NCI-H1417 (cell line): ENCODE results near the gene GOLT1A.

Source experiments
- DNase-seq, 3 experiments: peaks; one replicate each; lab custom pipeline; 2025; lab: John Stamatoyannopoulos, UW

The GOLT1A gene, protein sequence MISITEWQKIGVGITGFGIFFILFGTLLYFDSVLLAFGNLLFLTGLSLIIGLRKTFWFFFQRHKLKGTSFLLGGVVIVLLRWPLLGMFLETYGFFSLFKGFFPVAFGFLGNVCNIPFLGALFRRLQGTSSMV

DNA sequence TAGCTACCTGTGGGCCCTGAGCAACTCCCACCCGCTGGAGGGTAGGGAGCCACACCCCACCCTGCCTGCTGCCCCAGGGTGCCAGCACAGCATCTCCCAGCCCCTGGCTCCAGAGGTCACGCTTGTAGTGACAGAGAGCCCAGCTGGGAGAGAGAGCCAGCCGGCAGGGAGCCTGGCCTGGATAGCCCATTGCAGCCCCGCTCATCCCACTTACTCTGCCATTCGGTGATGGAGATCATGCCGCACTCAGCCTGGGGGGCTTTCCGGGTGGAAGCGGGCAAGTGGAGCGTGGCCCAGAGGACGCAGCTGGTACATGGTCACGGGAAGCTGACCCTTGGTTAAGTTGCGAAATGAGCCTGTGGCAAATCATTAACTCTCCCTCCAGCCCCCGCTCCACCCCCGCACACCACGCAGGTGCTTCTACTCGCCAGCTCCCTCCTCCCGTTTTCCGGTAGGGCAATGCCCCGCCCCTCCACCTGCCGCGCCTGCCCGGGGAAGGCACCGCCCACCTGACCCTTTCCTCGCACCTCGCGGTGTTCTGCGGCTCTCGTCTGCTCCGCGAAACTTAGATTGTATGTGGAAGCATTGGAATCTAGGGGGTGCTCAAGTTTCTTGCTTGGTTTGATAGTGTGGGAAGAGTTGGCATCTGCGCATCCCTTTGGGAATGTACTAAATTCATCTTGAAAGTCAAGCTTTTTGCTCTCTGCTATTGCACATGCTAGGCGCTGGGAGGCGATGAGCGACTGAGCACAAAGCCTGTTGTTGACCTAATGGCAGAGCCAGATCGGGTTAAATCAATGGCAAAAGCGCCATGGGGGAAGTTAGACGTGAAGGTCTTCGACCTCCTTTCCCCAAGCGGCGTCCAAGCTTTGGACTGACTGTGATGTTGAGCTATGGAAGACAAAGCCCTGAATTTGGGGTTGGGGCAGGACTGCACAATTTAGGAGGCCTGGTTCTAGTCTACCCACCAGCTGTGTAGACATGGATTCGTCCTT lies at the start of gene GOLT1A:
Gene GOLT1A, minus strand, starts transcription at position 321 of the 995 bp plus-strand sequence. Its CDS starts 82 bp downstream, at position 239.
- peak; percentile 63 to 98 (median 73) for DNase-seq

DNA sequence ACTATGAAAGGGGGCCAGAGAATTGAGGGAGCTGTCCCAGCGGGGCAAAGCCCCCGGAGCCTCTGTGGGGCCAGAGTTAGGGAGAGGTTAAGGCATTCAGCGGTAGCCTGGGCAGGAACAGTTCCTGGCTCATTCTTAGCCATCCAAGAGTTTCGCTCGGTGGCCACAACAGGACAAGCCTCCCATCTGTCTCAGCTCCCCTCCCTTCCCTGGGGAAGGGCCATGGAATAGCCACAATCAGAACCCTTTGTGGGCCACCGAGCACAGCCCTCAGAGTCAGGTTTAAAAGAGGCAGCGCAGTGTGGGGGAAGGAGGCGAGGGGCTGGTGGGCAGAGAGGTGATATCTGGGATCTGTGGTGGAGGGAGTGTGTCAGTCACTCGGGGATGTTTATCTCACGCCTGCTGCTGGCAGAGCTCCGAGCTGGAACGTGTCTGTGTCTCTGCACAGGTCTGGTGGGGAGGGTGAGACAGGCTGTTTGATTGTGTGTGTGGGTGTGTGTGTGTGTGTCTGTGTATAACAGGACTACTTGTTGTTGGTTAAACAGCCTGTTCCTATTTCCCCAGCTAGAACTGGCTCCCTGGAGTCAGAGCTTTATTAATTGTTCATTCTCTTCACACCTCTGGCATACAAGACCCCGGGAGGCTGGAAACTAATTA lies 49.6 kb upstream of the GOLT1A start:
- peak in 1 of 3 experiments; percentile 4 for DNase-seq

DNA sequence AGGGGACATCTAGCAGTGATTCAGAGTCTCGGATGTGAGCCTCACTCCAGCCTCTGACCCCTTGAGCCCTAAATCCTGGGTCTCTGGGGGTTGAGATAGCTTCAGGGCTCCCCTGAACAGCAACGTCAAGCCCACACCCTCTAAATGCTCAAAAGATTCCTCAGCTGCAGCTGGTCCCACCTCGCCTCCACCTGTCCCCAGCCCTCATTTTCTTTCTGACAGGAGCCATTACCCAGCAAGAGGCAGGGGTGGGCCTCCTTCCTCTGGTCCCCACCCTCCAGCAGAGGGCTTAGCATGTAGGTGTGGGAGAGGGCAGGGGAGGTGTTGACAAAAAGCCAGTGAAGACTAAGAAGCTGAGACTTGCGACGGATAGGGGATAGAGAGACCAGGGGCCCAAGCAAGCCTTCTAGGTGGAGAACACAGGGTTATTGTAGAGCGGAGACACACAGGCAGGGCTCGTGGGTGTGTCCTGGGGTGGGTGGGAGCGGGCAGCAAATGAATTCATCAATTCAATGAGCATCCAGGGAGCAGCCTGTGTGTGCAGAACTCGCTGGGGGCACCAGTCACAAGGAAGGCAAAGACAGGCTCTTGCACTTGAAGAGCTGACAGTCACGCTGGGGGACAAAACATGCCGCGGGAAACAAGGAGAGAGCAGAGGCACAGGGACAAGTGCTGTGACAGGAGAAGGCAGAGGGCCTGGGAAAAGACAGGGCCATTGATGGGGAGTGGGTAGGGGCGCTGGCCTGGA lies 48.9 kb upstream of the GOLT1A start:
- DNase-seq: no peak

DNA sequence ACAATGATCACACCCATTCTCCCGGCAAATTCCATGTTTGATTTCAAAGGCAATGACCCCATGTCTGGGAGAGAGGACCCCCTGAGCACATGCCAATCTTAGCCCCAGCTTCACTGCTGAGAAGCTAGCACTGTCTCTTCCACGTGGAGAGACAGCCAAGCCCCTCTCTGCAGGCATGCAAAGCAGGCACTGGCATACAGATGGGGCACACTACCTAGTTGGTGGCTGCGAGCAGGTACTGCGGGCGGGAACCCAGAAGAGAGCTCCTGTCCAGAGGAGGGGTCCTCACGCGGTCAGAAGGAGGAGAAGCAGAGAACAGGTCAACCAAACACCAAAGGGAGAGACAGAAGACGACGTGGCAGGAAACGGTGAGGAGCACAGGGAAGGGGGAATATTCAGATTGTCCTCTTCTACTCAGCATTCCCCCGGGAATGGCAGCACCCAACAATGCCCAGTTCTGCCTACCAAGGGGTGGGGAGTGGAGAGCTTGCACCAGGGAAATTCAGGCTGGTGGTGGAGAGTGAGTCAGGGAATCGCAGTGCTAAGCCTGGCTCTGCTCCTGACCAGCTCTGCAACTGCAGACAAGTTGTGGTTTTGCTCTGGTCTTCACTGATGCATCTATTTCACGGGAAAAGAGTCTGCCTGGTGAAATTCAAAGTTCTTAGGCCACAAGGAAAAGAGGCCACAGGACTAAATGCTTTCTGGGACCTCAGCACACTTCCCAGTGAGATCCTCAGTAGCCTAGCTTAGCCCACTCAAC lies 48.1 kb upstream of the GOLT1A start:
- no peak for DNase-seq

DNA sequence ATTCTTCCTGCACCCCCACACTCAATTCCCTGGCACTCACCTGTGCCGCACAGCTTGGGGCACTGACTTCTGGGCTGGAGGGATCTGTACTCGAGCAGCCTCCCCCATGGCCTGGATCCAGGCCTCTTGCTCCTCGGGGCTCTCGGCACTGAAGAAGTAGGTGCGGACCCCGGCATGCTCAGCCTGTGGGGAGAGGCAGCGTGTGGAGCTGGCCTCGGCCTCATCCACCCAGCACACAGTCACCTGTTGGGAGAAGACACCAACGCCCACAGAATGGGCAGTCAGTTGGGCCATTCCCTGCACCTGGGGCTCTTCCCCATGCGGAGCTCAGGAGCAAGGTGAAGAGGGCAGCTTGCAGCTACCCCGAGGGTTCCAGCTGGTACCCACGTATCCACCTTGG lies 47.5 kb upstream of the GOLT1A start:
- DNase-seq: no peak

DNA sequence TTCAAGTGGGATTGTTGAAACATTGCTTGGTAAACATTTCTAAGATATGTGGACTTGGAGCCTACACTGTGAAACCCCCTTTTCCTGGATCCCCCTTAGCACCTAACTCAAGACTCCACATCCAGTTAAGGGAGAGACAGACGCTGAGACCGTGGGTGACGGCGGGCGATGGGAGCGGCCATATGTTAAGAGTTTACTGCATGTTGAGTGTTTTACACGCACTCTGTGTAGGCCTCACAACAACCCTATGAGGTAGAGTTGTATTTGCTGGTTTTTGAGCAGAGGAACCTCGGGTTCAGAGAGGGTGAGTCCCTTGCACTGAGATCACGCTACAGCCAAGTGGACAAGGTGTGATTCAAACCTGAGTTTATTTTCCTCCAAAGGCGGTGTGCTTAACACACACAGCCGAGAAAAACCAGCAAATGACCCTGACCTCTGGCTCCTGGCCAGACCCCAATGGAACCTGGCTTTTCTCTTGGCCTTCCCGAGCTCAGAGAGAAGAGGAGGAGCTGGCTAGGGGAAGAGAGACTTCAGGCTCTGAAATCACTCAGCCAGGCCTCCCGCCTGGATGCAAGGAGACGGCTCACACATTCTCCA lies 46.9 kb upstream of the GOLT1A start:
- no peak for DNase-seq

DNA sequence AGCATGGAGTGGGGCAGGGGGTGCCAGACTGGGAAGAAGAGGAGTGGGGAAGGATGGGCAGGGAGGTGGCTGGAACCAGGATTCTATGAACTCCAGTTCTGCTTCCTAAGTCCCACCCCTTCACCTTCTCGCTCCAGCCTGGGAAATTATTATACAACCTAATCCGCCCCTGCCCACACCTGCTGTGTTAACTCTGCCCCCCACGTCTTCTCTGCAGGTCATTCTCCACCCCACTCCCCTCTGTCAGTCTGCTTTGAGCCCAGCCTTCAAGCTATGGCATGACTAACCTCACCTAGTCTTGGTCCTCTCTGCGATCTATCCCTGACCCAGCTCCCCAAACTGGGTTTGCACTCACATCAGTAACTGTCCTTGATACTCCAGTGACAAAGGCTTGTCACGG lies 46.0 kb upstream of the GOLT1A start:
- no peak for DNase-seq

DNA sequence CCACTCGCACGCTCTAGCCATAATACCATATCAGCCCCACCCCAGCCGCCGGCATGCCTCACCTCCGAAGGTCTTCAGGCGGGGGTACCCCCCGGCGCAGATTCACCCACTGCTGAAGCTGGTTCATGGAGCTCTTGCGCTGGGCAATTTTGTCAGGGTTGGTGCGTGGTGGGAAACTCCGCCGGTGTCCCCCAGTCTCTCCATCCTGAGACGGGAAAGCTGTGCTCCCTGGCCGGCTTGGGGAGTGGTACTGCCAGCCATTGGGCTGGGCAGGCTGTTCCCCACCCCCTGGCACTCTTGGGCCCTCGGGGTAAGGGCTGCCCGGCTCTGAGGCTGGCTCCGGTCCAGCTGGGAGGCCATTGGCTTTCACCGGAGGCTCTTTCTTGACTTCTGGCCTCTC lies 45.4 kb upstream of the GOLT1A start:
- no peak for DNase-seq

DNA sequence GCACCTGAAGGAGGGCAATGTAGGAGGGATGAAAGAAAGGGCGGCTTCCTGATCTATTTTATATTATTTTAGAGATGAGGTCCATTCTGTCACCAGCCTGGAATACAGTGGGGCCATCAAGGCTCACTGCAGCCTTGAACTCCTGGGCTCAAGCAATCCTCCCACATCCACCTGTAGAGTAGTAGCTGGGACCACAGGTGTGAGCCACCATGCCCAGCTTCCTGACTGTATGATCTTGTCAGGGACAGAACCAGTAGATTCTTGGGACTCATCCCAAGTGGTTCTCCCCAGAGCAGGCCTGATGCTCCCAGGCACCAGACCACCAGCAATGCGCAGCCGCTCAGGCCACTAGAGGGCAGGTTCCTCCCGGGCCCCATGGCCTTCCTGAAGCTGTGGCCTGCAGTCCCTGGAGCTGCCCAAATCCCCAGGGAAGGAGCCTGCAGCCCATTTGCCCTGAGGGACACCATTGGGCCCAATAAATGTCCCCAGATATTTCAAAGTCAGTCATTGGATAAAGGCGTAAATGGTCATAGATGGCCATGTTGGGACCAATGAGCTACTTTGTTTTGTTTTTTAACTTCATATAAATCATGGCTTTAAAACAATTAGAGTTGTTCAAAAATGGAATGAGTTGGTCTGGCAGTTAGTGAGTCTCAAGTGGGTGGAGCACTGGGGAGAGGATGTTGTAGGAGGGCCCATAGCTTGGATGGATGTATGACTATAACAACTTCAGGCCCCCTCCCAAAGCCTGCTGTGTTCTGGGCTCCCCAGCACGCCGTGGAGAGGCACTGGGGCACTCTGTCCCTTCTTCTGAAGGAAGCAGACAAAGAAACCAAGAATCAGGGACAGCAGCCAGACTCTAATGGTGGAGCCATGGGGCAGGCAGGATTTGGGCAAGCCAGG lies 44.7 kb upstream of the GOLT1A start:
- DNase-seq: peak; percentile 18 to 63 (median 51)

DNA sequence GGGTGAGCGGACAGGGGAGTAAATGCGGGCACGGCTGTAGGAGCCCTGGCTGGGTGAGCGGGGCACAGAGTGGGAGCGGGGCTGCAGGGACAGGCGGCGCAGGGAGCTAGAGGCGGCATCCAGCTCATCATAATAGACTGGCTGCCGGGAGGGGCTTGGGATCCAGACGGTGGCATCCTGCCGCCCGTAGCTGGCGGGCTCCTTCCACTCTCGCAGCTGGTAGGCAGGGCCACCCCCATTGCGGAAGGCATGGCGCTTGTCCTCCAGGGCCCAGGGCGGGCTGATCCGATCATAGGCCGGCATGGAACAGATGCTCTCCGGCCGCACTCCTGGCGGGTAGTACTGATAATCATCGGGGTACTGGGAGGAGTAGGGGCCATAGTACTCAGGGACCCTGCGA lies 43.7 kb upstream of the GOLT1A start:
- DNase-seq: no peak

DNA sequence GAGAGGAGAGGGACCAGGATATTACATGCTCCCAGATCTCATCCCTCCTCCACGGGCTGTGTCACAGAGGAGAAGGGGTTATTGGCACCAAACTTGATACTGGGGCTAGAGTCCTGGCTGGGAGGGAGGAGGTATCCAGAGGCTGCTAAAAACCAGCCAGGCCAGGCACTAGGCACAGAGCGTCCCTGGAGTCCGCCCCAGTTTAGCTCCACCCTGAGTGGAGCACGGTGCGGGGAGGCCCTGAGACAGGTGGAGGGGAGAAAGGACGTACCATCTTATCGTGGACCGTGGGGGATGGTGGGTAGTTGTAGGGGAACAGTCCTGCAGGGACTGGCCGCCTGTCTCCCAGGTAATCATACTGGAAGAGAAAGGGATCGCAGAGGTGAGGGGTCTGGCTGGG lies 42.7 kb upstream of the GOLT1A start:
- DNase-seq: no peak

DNA sequence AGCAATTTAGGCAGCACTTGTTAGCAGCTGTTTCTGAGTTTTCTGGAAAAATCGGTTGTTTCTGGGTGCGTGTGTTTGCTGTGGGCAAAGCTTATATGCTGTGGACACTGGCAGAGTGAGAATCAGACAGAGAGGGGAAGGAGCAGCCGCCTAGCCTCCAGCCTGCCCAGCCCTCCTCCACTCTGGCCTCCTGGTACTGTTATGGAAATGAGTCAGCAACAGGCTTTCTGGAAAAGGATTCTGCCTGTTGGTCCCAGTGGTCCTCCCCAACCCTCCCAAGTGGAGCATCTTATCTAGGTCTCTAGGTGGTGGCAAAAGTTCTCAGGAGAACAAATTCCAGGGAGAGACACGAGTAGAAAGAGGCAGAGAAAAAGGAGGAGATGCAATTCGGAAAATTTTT lies 42.2 kb upstream of the GOLT1A start:
- no peak for DNase-seq

DNA sequence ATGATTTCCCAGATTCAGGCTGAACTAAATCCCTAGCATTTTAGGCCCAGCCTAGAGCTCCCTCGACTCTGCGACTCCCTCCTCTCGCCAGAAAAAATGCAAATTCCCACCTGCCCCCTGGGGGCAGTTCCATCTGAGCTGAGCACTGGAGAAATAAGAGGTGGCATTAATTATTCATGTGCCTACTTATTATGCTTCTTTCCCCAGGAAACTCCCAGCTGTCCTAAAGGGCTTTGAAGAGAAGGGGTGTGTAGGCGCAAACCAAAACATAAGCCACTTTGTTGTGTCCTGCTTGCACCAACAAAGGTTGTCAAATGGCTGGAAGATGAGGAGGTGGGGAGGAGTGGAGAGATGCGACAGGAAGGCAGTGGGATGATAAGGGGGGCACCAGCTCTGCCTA lies 41.4 kb upstream of the GOLT1A start:
- DNase-seq: peak; percentile 5 to 96 (median 29)

DNA sequence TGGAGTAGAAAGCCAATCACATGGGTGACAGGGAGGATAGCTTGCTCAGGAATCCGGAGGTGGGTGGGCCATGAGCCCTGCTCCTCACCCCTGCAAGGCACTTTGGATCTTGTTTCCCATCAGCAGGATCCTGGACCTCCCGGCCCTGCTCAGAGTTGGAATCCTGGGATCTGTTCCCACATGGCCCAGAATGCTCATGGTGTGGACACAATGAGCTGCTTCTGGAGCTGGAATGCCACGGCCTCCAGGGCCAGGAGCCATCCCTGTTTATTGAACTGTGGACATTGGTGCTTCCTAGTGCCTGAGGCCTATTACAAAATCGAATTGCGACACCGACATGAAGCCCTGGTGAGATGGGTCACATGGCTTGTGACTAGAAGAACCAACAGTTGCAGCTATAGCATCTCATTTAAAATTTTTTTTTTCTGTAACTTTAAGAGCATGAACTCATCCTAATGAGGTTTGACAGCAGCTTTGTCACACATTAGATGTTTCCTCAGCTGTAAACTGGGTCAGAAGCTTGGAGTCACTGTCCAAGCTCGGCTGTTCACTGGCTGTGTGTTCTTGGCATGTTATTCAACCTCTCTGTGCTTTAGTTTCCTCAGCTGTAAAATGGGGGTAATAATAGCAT lies 40.4 kb upstream of the GOLT1A start:
- no peak for DNase-seq

DNA sequence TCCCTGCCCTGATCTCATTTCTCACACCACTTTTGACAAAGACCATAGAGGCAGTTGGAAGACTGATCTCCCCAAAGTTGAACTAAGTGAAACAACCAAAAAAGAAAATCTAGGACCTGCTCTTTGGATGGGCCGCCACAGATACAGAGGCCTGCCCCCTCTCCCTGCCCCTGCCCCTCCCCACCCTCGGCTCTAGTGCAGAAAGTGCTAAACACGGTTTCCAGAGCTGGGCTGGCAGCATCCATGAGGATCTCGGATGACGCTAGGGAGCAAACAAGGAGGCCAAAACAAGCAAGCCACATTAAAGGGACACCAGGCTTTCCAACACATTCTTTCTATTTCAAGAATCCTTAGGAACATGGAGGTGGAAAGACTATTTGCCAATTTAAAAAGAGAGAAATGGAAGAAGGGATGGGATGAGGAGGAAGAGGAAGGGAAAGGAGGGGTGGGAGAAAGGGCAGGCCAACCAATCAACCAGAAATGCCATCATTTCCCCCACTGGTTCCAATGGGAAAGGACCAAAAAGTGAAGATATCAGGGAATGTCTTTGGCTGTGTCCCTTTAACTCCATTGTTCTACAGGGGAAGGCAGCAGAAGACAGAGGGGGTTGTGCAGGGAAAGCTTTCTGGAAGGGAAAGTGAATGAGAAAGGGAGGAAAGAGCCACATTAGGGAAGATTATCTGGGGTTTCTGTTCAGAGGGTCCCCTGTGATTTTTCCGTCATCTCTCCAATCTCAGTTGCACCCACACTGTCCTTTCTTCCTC lies 38.3 kb upstream of the GOLT1A start:
- DNase-seq: no peak

DNA sequence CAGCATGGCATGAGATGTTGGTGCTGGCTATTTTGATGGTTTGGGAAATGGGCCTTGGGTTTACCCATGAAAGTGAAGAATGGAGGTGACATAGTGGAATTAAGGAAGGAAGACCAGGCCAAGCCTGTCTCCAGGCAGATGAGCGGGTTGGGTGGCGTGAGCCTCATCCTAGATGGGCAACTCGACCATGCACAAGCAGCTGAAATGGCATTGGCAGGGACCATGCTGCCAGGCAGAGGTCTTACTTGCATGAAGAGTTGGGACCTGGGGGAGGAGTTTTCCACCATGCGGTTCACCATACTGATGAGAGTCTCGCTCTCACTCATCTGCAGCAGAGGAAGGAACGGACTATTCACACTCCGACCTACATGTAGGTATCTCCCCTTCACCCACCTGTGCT lies 37.5 kb upstream of the GOLT1A start:
- no peak for DNase-seq

DNA sequence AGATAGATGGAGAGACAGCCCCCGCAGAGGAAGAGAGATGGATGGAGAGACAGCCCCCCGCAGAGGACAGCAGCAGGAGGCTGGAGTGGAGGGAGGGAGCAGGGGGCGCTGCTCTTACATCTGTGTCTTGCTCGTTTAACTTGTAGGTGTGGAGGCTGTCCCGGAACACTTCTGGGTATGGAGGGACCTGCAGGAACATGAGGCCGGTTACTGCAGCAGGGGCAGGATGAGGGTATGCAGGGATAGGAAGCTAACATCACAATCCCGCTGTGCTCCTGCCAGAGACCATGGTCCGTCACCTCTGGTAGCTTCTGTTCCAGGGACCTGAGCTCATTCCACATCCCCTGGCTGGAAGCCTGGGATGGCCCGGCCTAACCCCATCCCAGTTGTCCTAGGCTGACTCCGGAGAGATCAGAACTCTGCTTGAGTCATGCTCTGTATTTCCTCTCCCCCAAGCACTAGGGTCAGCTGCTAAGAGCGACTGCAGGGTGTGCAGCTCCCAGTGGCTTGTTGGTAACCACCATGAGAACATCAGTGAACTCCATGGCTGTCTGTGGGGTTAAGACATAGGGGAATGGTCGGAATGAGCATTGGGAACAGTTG lies 36.7 kb upstream of the GOLT1A start:
- DNase-seq: no peak

DNA sequence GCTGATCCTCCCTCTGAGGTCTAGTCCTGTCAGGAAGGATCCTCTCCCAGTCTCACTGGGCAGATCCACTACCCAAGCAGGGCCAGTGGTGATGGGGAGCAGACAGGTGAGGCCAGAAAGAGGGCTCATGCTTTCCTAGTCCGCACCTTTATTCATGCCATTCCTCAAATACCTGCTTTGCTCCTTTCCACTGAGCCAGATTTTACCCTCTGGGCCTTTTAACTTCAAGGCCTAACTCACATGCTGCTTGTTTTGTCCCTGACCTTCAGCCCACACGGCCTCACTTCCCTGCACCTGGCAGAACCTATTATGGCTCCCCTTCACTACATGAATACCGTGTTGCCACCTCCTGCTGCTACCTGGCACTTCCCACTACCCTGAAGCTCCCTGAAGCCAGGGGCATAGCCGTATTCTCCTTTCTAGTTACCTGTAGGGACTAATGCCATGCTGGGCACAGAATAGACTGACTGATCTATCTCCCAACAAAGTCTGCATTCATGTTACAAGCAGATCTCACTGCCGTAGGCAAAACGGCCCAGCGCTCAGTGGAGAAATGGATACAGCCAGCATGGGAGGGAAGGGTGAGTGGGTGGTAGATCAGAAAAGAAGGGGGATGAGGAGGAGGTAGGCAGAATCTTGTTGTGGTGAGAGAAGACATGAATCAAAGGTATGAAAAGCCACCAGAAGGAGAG lies 36.1 kb upstream of the GOLT1A start:
- DNase-seq: no peak
